Panc1 (cell line): ENCODE results near the gene RASSF6.

ENCODE experiments used
- CTCF ChIP-seq: fragments of 450-650 bp; IDR thresholded peaks from 2 replicates; pipeline ENCODE4 v1.5.1; 2017; ENCODE audit warnings: mild to moderate bottlenecking
- POLR2AphosphoS5 ChIP-seq: IDR thresholded peaks from 2 replicates; pipeline ENCODE4 v1.6.1; 2012; ENCODE audit warnings: mild to moderate bottlenecking, low read depth, low read length, moderate library complexity
- REST ChIP-seq, 2 experiments: IDR thresholded peaks; 2 replicates each; pipeline ENCODE4 v1.6.1; 2011 to 2012; ENCODE audit warnings: low read depth in 2 of 2, control low read depth in 1 of 2, low read length in 1 of 2, mild to moderate bottlenecking in 1 of 2, moderate library complexity in 1 of 2; ENCODE audit not compliant: insufficient read depth in 1 of 2

GRCh38 chr4:73527196-73527595 lies 93.0 kb downstream of the RASSF6 start:
- no peak for TF ChIP-seq CTCF
- no peak for TF ChIP-seq POLR2AphosphoS5
- TF ChIP-seq REST (IDR thresholded peaks at IDR 0.05; ENCODE audit: insufficient read depth in 1 of 2, low read depth in 2 of 2, low read length in 1 of 2) = no peak
